Hematopoietic multipotent progenitor cell treated with erythropoietin and hydrocortisone succinate and interleukin-3 and kit ligand, for 4 days (in vitro differentiated cells): ENCODE results near the gene ADGRF3.
"Not testable (repeated sequence)": the region's sequence is repeated elsewhere in the genome, so short reads cannot be mapped to it uniquely, and the experiment has no call there.

Experiments used
- DNase-seq: peaks from one replicate; pipeline ENCODE4 v3.0.0-alpha.2; 2015

ADGRF3 gene

DNA sequence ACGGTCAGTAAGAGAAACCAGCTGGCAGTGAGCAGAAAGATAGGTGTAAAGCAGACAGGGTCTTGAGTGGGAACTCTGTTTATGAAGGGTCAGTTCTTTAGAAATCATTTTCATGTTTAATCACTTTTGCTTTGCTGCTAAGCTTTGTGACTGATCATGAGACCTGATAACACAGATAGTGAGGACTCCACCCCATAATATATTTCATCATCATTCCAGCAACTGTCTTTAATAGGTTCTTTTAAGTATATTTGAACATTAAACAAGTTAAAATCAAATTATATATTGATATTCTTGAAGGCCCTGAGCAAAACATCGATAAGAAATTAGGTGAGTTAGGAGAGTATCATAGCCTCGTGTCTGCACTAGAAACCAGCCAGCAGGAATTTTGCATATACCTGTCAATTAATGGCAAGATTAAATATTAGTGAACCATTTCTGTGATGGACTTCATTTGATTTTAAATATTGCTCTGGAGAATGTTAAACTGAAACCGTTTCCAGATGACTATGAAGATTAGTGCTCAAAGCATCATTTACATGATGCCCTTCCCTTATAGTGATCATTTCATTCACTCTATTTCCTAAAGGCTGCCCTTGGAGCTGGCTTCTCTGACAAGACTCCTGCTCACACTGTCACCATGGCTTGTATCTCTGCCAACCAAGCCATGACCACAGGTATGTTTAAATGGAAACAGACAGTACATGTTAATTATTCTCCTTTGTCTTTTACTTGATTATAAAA is 69.9 kb downstream of the ADGRF3 start:
- DNase-seq, result peak; percentile 18

DNA sequence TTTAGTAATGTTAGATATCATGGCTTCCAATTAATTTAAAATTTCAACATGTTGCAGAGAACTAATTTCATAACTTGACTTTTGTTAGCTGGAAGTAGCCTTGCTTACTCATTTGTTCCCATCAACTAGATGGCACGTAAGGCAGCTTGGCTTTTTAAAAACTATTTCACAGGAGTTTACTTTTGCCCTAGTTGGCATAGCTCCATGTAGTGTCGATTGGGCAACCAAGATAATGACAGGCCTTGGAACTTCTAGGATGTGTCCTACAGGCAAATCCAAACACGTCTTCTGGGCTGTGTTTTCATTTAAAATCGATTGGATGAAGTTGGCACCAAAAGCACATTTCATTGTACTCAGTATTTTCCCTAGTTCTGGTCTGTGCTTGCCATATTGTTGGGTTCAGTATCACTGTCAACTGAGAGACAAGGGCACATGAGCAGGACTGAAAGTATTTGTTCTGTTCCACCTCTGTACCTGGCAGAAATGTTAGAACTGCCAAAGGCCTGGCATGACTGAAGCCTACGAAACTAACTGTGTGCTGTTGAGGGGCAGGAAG is 72.5 kb downstream of the ADGRF3 start:
- peak; percentile 51 for DNase-seq

GRCh38 chr2:26273501-26273900 is 73.1 kb downstream of the ADGRF3 start:
- no peak for DNase-seq

DNA sequence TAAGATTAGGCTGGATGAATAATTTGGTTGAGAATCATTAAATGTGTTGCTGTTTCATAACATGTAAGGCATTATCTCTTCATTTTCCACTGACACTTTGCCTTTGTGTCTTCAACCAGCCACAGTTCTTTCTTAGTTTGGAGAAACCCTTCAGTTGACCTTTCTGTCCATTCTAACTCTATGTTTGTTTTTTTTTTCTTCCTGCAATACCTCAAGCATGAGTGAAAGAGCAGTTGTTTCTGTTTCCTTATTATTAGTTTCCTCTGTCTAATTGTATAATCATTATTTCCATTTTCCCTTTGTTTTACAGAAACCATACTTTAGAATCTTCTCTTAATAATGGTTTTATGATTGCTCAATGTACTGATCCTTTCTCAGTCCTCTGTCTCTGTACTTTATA is 76.2 kb downstream of the ADGRF3 start:
- DNase-seq, result no peak

DNA sequence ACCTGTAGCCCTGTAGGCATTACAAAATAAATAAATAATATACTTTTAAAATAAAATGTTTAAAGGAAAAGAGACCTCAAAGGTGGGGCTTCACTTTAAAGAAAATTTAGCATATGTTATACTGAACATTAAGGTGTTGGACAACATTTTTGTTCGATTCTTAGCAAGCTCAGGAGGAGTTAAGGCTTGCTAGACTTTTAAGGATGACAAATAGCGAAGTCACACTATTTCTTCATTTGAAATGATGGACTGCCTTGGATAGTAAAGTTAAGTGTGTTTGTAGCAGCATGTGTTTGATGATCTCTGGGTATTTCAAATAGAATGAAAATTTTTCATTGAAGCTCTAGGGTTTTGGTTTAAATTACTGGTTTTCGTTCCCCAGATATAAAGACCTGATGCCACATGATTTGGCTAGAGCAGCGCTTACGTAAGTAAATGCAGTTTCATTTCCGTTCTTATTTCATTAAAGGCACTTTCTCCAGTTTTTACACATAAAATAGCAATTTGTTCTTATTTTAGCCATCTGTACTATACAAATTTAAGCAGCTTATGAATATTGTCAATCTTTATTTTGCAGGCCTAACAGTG is 76.9 kb downstream of the ADGRF3 start:
- DNase-seq, result no peak

DNA sequence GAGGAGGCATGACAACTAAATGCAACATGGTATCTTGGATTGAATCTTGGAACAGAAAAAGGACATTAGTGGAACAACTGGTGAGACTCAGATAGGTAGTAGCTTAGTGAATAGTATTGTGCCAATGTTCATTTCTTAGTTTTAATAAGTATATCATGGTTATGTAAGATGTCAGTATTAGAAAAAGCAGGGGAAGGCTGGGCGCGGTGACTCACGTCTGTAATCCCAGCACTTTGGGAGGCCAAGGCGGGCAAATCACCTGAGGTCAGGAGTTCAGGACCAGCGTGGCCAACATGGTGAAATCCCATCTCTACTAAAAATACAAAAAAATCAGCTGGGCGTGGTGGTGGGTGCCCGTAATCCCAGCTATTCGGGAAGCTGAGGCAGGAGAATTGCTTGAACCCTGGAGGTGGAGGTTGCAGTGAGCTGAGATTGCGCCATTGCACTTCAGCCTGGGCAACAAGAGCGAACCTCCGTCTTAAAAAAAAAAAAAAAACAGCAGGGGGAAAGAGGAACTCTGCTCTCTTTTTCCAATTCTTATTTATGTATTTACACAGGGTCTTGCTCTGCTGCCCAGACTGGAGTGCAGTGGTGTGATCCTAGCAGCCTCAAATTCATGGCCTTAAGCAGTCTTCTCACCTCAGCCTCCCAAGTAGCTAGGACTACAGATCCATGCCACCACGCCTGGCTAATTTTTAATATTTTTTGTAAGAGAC is 77.8 kb downstream of the ADGRF3 start:
- not testable (repeated sequence) for DNase-seq

GRCh38 chr2:26268213-26268612 is 78.4 kb downstream of the ADGRF3 start:
- peak; percentile 15 for DNase-seq

- DNase-seq, result not testable (repeated sequence)
Observed at GRCh38 chr2:26258836-26259235, 87.8 kb downstream of the ADGRF3 start.
